IMR-90 (cell line): ENCODE data around the gene MYH13. TPM values are rescaled to one million over a fixed set of nuclear protein-coding genes. Genes with fewer than 3 reads are reported as not detected.

Source experiments
- ATAC-seq: fragments of 200-7000 bp; cut with Tn5 transposase; 2 replicates; pipeline ENCODE4 v1.9.1; 2020; ENCODE audit warnings: low read depth, mild to moderate bottlenecking, moderate library complexity
- BruUV-seq: library from RNA; stranded (reverse); fragments of 400-500 nt; replicated peaks from 2 replicates; lab custom pipeline; 2021; lab: Mats Ljungman, UMichigan
- CTCF ChIA-PET: fragments of 300-600 bp; formaldehyde crosslinking; extraction: SDS; loops from one replicate; lab custom pipeline; 2021; ENCODE audit warnings: antibody characterized with exemption; lab: Yijun Ruan, JAX
- POLR2A ChIA-PET: fragments of 300-600 bp; sonication (Branson Sonifier 250); formaldehyde crosslinking; loops from one replicate; lab custom pipeline; 2022; ENCODE audit warnings: antibody characterized with exemption; ENCODE audit not compliant: unreplicated experiment; lab: Charles Lee
- DNase-seq: peaks from one replicate; pipeline ENCODE4 v3.0.0; 2013
- H2AFZ ChIP-seq: replicated peaks from 2 replicates; pipeline ENCODE3; 2013; ENCODE audit warnings: low read length, mild to moderate bottlenecking; ENCODE audit not compliant: poor library complexity
- H2AK5ac ChIP-seq: 2 replicates; pipeline ENCODE4 v1.6.1; 2013; ENCODE audit warnings: low read depth, low read length, inconsistent platforms
- H2AK9ac ChIP-seq: replicated peaks from 2 replicates; pipeline ENCODE3; 2013; ENCODE audit warnings: mild to moderate bottlenecking, low read depth, low read length, moderate library complexity; ENCODE audit not compliant: poor library complexity
- H2BK120ac ChIP-seq: 2 replicates; pipeline ENCODE4 v1.6.1; 2013; ENCODE audit warnings: low read depth, low read length, inconsistent platforms
- H2BK15ac ChIP-seq: 3 replicates; pipeline ENCODE4 v1.6.1; 2013; ENCODE audit warnings: low read depth, low read length, inconsistent platforms
- H2BK20ac ChIP-seq: 2 replicates; pipeline ENCODE4 v1.6.1; 2013; ENCODE audit warnings: low read depth, mild to moderate bottlenecking, inconsistent platforms, low read length, moderate library complexity
- H2BK5ac ChIP-seq: 2 replicates; pipeline ENCODE4 v1.6.1; 2013; ENCODE audit warnings: mild to moderate bottlenecking, low read depth, low read length, inconsistent platforms; ENCODE audit not compliant: poor library complexity, severe bottlenecking
- H3K14ac ChIP-seq: replicated peaks from 2 replicates; pipeline ENCODE4 v1.6.1; 2013; ENCODE audit warnings: low read depth, low read length, inconsistent platforms
- H3K18ac ChIP-seq: 2 replicates; pipeline ENCODE4 v1.6.1; 2013; ENCODE audit warnings: low read depth, low read length, control low read depth
- H3K23ac ChIP-seq: 2 replicates; pipeline ENCODE4 v1.6.1; 2013; ENCODE audit warnings: low read depth, low read length, inconsistent platforms
- H3K27ac ChIP-seq: 2 replicates; pipeline ENCODE4 v1.5.1; 2013; ENCODE audit warnings: mild to moderate bottlenecking, control low read depth, low read length; ENCODE audit not compliant: insufficient read depth
- H3K27me3 ChIP-seq: 2 replicates; pipeline ENCODE4 v1.6.1; 2013; ENCODE audit warnings: low read length; ENCODE audit not compliant: control insufficient read depth, insufficient read depth
- H3K36me3 ChIP-seq: 2 replicates; pipeline ENCODE4 v1.6.1; 2013; ENCODE audit warnings: low read length, mixed read lengths; ENCODE audit not compliant: control insufficient read depth, insufficient read depth
- H3K4ac ChIP-seq: 2 replicates; pipeline ENCODE4 v1.6.1; 2013; ENCODE audit warnings: low read depth, low read length, inconsistent platforms
- H3K4me1 ChIP-seq: 2 replicates; pipeline ENCODE4 v1.6.1; 2013; ENCODE audit warnings: low read length, mixed read lengths; ENCODE audit not compliant: control insufficient read depth, insufficient read depth
- H3K4me2 ChIP-seq: 2 replicates; pipeline ENCODE4 v1.6.1; 2013; ENCODE audit warnings: low read depth, mild to moderate bottlenecking, control low read depth, low read length, moderate library complexity
- H3K4me3 ChIP-seq: 2 replicates; pipeline ENCODE4 v1.5.1; 2013; ENCODE audit warnings: low read depth, mild to moderate bottlenecking, control low read depth, low read length, moderate library complexity; ENCODE audit not compliant: insufficient read depth
- H3K56ac ChIP-seq: 2 replicates; pipeline ENCODE4 v1.6.1; 2013; ENCODE audit warnings: low read length, inconsistent platforms; ENCODE audit not compliant: insufficient read depth; ENCODE audit errors: extremely low read depth
- H3K79me1 ChIP-seq, 2 experiments: 2 replicates each; pipeline ENCODE4 v1.6.1; 2013; ENCODE audit warnings: low read length in 2 of 2, inconsistent platforms in 1 of 2, low read depth in 1 of 2
- H3K9ac ChIP-seq: 2 replicates; pipeline ENCODE4 v1.6.1; 2013; ENCODE audit warnings: low read depth, low read length, control low read depth
- H3K9me1 ChIP-seq: 2 replicates; pipeline ENCODE4 v1.6.1; 2013; ENCODE audit warnings: low read length, inconsistent platforms; ENCODE audit not compliant: insufficient read depth
- H3K9me3 ChIP-seq: 2 replicates; pipeline ENCODE4 v1.6.1; 2013; ENCODE audit warnings: low read length; ENCODE audit not compliant: control insufficient read depth, insufficient read depth
- H4K20me1 ChIP-seq: 2 replicates; pipeline ENCODE4 v1.6.1; 2013; ENCODE audit warnings: low read length, inconsistent platforms; ENCODE audit not compliant: insufficient read depth
- H4K5ac ChIP-seq: 2 replicates; pipeline ENCODE4 v1.6.1; 2013; ENCODE audit warnings: mild to moderate bottlenecking, low read depth, low read length, control low read depth
- H4K8ac ChIP-seq, 2 experiments: 2 replicates each; pipeline ENCODE4 v1.6.1; 2013; ENCODE audit warnings: low read depth in 2 of 2, low read length in 2 of 2, control low read depth in 1 of 2, inconsistent platforms in 1 of 2
- H4K91ac ChIP-seq: 2 replicates; pipeline ENCODE4 v1.6.1; 2013; ENCODE audit warnings: low read depth, low read length, inconsistent platforms; ENCODE audit not compliant: insufficient read depth
- BHLHE40 ChIP-seq: fragments of 150-350 bp; IDR thresholded peaks from 2 replicates; pipeline ENCODE4 v1.6.1; 2016; ENCODE audit warnings: mild to moderate bottlenecking, low read depth, low read length
- CEBPB ChIP-seq: IDR thresholded peaks from 2 replicates; pipeline ENCODE4 v1.6.1; 2012; ENCODE audit warnings: low read depth, low read length, improper control_type of control experiment
- CHD1 ChIP-seq: IDR thresholded peaks from 2 replicates; pipeline ENCODE4 v1.6.1; 2012; ENCODE audit warnings: low read depth, low read length, improper control_type of control experiment
- CTCF ChIP-seq: conservative IDR thresholded peaks from 2 replicates; pipeline ENCODE4 v1.5.1; 2012; ENCODE audit warnings: mild to moderate bottlenecking, low read depth, low read length, improper control_type of control experiment
- ELK1 ChIP-seq: fragments of 150-350 bp; IDR thresholded peaks from 2 replicates; pipeline ENCODE4 v1.6.1; 2016; ENCODE audit warnings: low read depth, mild to moderate bottlenecking, low read length, moderate library complexity, borderline replicate concordance
- MAFK ChIP-seq: IDR thresholded peaks from 2 replicates; pipeline ENCODE4 v1.6.1; 2012; ENCODE audit warnings: low read depth, low read length, improper control_type of control experiment
- MXI1 ChIP-seq: IDR thresholded peaks from 2 replicates; pipeline ENCODE4 v1.6.1; 2012; ENCODE audit warnings: low read depth, mild to moderate bottlenecking, low read length, moderate library complexity, borderline replicate concordance
- NFE2L2 ChIP-seq: fragments of 150-350 bp; IDR thresholded peaks from 2 replicates; pipeline ENCODE4 v1.6.1; 2016; ENCODE audit warnings: low read depth, mild to moderate bottlenecking, low read length
- POLR2A ChIP-seq: IDR thresholded peaks from 2 replicates; pipeline ENCODE4 v1.6.1; 2012; ENCODE audit warnings: mild to moderate bottlenecking, low read depth, low read length
- RAD21 ChIP-seq: IDR thresholded peaks from 2 replicates; pipeline ENCODE4 v1.6.1; 2012; ENCODE audit warnings: low read length, improper control_type of control experiment
- RCOR1 ChIP-seq: IDR thresholded peaks from 2 replicates; pipeline ENCODE4 v1.6.1; 2012; ENCODE audit warnings: mild to moderate bottlenecking, low read length, improper control_type of control experiment; ENCODE audit not compliant: insufficient replicate concordance
- SMC3 ChIP-seq: fragments of 150-350 bp; IDR thresholded peaks from 2 replicates; pipeline ENCODE4 v1.6.1; 2016; ENCODE audit warnings: low read depth, mild to moderate bottlenecking, antibody characterized with exemption, low read length, moderate library complexity
- USF2 ChIP-seq: fragments of 150-350 bp; IDR thresholded peaks from 2 replicates; pipeline ENCODE4 v1.6.1; 2017; ENCODE audit warnings: mild to moderate bottlenecking, antibody characterized with exemption, low read length, low read depth
- WGBS, 2 experiments: methylation state at CpG; one replicate each; pipeline versions ENCODE4 v1.1.5 to v1.1.7; 2013; ENCODE audit warnings: missing lambda C conversion rate in 2 of 2; ENCODE audit not compliant: insufficient read length in 1 of 2; ENCODE audit errors: extremely low coverage in 2 of 2; 5-methylcytosine and 5-hydroxymethylcytosine counted together
- dilution Hi-C: fragments of 300-500 bp; cut with HindIII; formaldehyde crosslinking; loops from one replicate; pipeline ENCODE4 v1.14.3; 2018; ENCODE audit warnings: low sequenced_read_pairs; ENCODE audit not compliant: unreplicated experiment
- in situ Hi-C: fragments of 300-500 bp; cut with MboI; formaldehyde crosslinking; loops from 3 replicates; pipeline ENCODE4 v1.14.3; 2019; ENCODE audit warnings: low sequenced_read_pairs, inconsistent platforms, mixed read lengths
- intact Hi-C: fragments of 100-400 bp; cut with micrococcal nuclease; formaldehyde crosslinking; loops from 2 replicates; pipeline ENCODE4 v1.10.0; 2022
- polyA plus RNA-seq, 3 experiments: library from polyadenylated mRNA; depleted of rRNA; stranded (reverse); fragments of >200 nt; gene quantifications; 2 replicates each; pipeline ENCODE4 v1.2.3, GENCODE V29; 2012; ENCODE audit warnings: low replicate concordance in 1 of 3
- total RNA-seq: library from RNA; depleted of rRNA; stranded (reverse); fragments of >200 nt; gene quantifications from 2 replicates; pipeline ENCODE4 v1.2.3, GENCODE V29; 2012

The MYH13 gene
- total and polyA plus RNA-seq, 2 of the 4 experiments (the other 2 are of a cell fraction): not detected

GRCh38 chr17:10380631-10381408, 8.0 kb upstream of the MYH13 start:
- in situ Hi-C loops: no loop called here
- H3K14ac ChIP-seq: no peak overlapping the region
- H3K4me1 ChIP-seq: peaks cover under 1% of the 10 kb centered on the region; the same call in 1 of the 2 replicates
- ChIA-PET POLR2A (no interaction called here), CTCF (no interaction called here)
- no peak overlapping the region for H2BK20ac ChIP-seq
- H3K79me1 ChIP-seq: no peaks in the 10 kb centered on the region
- intact Hi-C loops: no loop called here
- no peak overlapping the region for H4K8ac ChIP-seq
- no peak overlapping the region for H3K23ac ChIP-seq
- no peak overlapping the region for H3K4me2 ChIP-seq
- TF ChIP-seq BHLHE40 (no peak), NFE2L2 (no peak), CEBPB (no peak), CTCF (no peak), CHD1 (no peak), SMC3 (no peak), MAFK (no peak), POLR2A (no peak), RCOR1 (no peak), RAD21 (no peak), USF2 (no peak), MXI1 (no peak), ELK1 (no peak)
- no peak overlapping the region for H2BK5ac ChIP-seq
- no peak overlapping the region for H3K18ac ChIP-seq
- H3K9ac ChIP-seq: no peak overlapping the region
- no peak overlapping the region for H3K4me3 ChIP-seq
- no peaks in the 10 kb centered on the region for H4K20me1 ChIP-seq
- no peak overlapping the region for H2BK15ac ChIP-seq
- ATAC-seq (no peak), DNase-seq (peak; percentile 37)
- no peak overlapping the region for H3K27ac ChIP-seq
- H3K56ac ChIP-seq: no peak overlapping the region
- dilution Hi-C loops: no loop called here
- no peak overlapping the region for H2AK9ac ChIP-seq
- H2AK5ac ChIP-seq: no peak overlapping the region
- no peaks in the 10 kb centered on the region; the same call in 1 of the 2 replicates for H3K9me3 ChIP-seq
- no peaks in the 10 kb centered on the region for H3K9me1 ChIP-seq
- no peaks in the 10 kb centered on the region for H3K36me3 ChIP-seq
- no peaks in the 10 kb centered on the region for H3K27me3 ChIP-seq
- no peak overlapping the region for H4K5ac ChIP-seq
- BruUV-seq: no TSS peak
- no CpG with 5 or more reads among the region's 3 CpGs for WGBS, 2 experiments
- no peak overlapping the region for H3K4ac ChIP-seq
- no peak overlapping the region for H2BK120ac ChIP-seq
- H2AFZ ChIP-seq: no peak overlapping the region
- no peak overlapping the region for H4K91ac ChIP-seq
